ENCODE data around the gene GMPR.
A peak's percentile ranks its signal among the peaks of the same experiment; 100 is the strongest.

Gene GMPR

DNA sequence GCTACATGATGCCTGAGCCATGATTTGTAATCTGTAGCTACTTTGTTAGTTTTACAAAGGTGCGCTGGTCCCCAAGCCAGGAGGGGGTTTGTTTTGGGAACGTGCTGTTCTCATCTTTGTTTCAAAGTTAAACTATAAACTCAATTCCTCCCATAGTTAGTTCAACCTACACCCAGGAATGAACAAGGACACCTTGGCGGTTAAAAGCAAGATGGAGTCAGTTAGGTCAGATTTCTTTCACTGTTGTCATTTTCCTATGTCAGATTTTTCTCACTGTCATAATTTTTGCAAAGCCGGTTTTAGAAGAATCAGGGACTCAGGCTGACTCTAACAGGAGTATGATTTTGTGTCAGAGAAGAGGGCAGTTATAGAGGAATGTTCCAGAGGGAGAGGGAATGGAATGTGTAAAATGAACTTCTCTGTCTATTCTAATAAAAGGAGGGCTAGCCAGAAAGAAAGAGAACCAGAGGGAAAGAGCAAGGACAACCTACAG, 2.3 kb upstream of the GMPR start:
- Histone ChIP-seq H2BK12ac (ENCODE audit: low read length) (no peak overlapping the region), H3K9ac (ENCODE audit: low read length) (no peak overlapping the region), H3K4me2 (ENCODE audit: low read length) (no peak overlapping the region), H2AFZ (ENCODE audit: insufficient read depth, low read length, poor library complexity) (no peak overlapping the region), H4K12ac (ENCODE audit: low read depth, low read length) (no peak overlapping the region), H3K18ac (ENCODE audit: low read length) (no peak overlapping the region), H3K27me3 (ENCODE audit: insufficient read depth, low read length) (no peaks in the 10 kb centered on the region), H3K79me1 (ENCODE audit: low read length) (peaks cover 2% of the 10 kb centered on the region), H3K27ac (ENCODE audit: low read depth, low read length) (no peak overlapping the region), H3K14ac (ENCODE audit: low read length) (no peak overlapping the region), H3K4ac (ENCODE audit: low read depth, low read length) (no peak overlapping the region), H4K8ac (ENCODE audit: low read depth, low read length) (no peak overlapping the region), H3K4me3 (ENCODE audit: low read depth, low read length) (no peak overlapping the region), H3K79me2 (ENCODE audit: control insufficient read depth, insufficient read depth, low read length, poor library complexity) (no peaks in the 10 kb centered on the region), H3K9me3 (ENCODE audit: insufficient read depth, low read depth, low read length) (no peaks in the 10 kb centered on the region), H3K4me1 (ENCODE audit: control insufficient read depth in 1 of 2, insufficient read depth in 2 of 2, low read length in 2 of 2) (peaks cover 14 to 19% of the 10 kb centered on the region in 2 experiments), H2AK5ac (ENCODE audit: low read length) (no peak overlapping the region), H3K23ac (ENCODE audit: low read length) (no peak overlapping the region), H3K36me3 (ENCODE audit: control insufficient read depth in 1 of 2, insufficient read depth in 2 of 2, low read length in 2 of 2) (no peaks in the 10 kb centered on the region), H2BK5ac (ENCODE audit: low read depth, low read length, poor library complexity) (no peak overlapping the region), H4K91ac (ENCODE audit: low read depth, low read length) (no peak overlapping the region), H2BK120ac (ENCODE audit: insufficient read depth, low read length, poor library complexity) (no peak overlapping the region)
- no CpG with 5 or more reads among the region's 4 CpGs for WGBS (ENCODE audit: extremely low coverage, insufficient coverage, insufficient read length)
- DNase-seq = peak in 1 of 2 donors; percentile 39

DNA sequence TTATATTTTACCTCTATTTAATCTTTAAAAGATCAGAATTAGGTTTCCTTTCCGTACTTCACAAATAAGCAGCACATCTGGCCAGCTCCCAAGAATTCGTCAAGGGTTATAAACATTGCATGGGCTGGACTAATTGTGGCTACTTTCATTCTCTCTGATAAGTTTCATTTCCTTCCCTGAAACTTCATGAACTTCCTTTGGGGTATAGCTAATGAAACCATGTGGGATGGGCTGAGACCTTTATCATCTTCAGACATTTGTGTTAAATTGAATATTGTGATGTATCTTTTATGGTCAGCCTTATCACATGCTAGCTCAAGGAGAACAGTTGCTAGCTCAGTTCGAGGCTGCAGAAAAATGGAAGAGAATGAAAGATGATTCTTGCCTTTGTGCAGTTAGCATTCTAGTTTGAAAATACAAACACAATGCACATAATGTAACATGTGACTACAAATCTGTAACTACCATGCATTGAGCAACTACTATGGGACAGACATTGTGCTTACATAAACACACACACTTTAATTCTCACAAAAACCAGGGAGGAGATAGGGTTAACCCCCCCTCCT, 1.7 kb upstream of the GMPR start:
- no peak for DNase-seq
- no peak overlapping the region for H4K8ac ChIP-seq (ENCODE audit: low read depth, low read length)

DNA sequence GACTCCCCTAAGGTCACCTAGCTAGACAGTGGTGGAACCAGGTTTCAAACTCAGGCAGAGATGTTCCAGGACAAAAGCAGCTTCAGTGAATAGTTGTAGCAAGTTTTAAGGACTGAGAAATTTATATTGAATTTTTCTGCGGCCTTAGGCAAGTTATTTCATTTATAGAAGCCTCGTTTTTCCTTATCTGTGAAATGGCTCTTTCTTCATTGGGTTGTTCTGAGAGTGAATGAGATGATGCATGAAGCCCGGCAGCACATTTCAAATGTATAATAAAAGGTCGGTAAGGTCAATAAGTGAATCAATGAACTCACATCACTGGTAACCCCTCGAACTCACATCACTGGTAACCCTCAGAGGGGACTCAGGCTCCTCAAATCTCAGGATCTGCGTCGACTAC, 1.1 kb upstream of the GMPR start:
- H3K23ac ChIP-seq (ENCODE audit: low read length) = no peak overlapping the region
- no peaks in the 10 kb centered on the region for H3K9me3 ChIP-seq (ENCODE audit: insufficient read depth, low read depth, low read length)
- no peak overlapping the region for H3K18ac ChIP-seq (ENCODE audit: low read length)
- H2BK120ac ChIP-seq (ENCODE audit: insufficient read depth, low read length, poor library complexity) = peak overlapping the region; percentile 47
- DNase-seq = no peak
- H3K4ac ChIP-seq (ENCODE audit: low read depth, low read length) = peak overlapping the region; percentile 42
- H3K4me3 ChIP-seq (ENCODE audit: low read depth, low read length) = no peak overlapping the region
- no peak overlapping the region for H4K8ac ChIP-seq (ENCODE audit: low read depth, low read length)
- no peaks in the 10 kb centered on the region for H3K79me2 ChIP-seq (ENCODE audit: control insufficient read depth, insufficient read depth, low read length, poor library complexity)
- H4K91ac ChIP-seq (ENCODE audit: low read depth, low read length) = no peak overlapping the region
- H3K36me3 ChIP-seq (ENCODE audit: control insufficient read depth in 1 of 2, insufficient read depth in 2 of 2, low read length in 2 of 2) = no peaks in the 10 kb centered on the region
- H3K4me1 ChIP-seq (ENCODE audit: control insufficient read depth in 1 of 2, insufficient read depth in 2 of 2, low read length in 2 of 2) = peaks cover 14 to 19% of the 10 kb centered on the region in 2 experiments
- no peak overlapping the region for H4K12ac ChIP-seq (ENCODE audit: low read depth, low read length)
- WGBS (ENCODE audit: extremely low coverage, insufficient coverage, insufficient read length) = no CpG with 5 or more reads among the region's 7 CpGs
- no peak overlapping the region for H2BK5ac ChIP-seq (ENCODE audit: low read depth, low read length, poor library complexity)
- H3K79me1 ChIP-seq (ENCODE audit: low read length) = peaks cover 2% of the 10 kb centered on the region
- no peak overlapping the region for H3K4me2 ChIP-seq (ENCODE audit: low read length)
- H3K27ac ChIP-seq (ENCODE audit: low read depth, low read length) = no peak overlapping the region
- no peak overlapping the region for H2AFZ ChIP-seq (ENCODE audit: insufficient read depth, low read length, poor library complexity)
- H2AK5ac ChIP-seq (ENCODE audit: low read length) = peak overlapping the region; percentile 65
- no peaks in the 10 kb centered on the region for H3K27me3 ChIP-seq (ENCODE audit: insufficient read depth, low read length)
- no peak overlapping the region for H3K9ac ChIP-seq (ENCODE audit: low read length)
- peak overlapping the region; percentile 61 for H2BK12ac ChIP-seq (ENCODE audit: low read length)
- no peak overlapping the region for H3K14ac ChIP-seq (ENCODE audit: low read length)

More for the DNA sequence above, 1.7 kb upstream of the GMPR start:
- H3K4me2 ChIP-seq (ENCODE audit: low read length) = no peak overlapping the region
- H2AK5ac ChIP-seq (ENCODE audit: low read length) = no peak overlapping the region
- H4K12ac ChIP-seq (ENCODE audit: low read depth, low read length) = no peak overlapping the region
- H3K18ac ChIP-seq (ENCODE audit: low read length) = no peak overlapping the region
- no peak overlapping the region for H3K14ac ChIP-seq (ENCODE audit: low read length)
- H2BK12ac ChIP-seq (ENCODE audit: low read length) = no peak overlapping the region
- no peak overlapping the region for H2BK120ac ChIP-seq (ENCODE audit: insufficient read depth, low read length, poor library complexity)
- no peaks in the 10 kb centered on the region for H3K36me3 ChIP-seq (ENCODE audit: control insufficient read depth in 1 of 2, insufficient read depth in 2 of 2, low read length in 2 of 2)
- peaks cover 14 to 19% of the 10 kb centered on the region in 2 experiments for H3K4me1 ChIP-seq (ENCODE audit: control insufficient read depth in 1 of 2, insufficient read depth in 2 of 2, low read length in 2 of 2)
- H3K27ac ChIP-seq (ENCODE audit: low read depth, low read length) = no peak overlapping the region
- no CpG with 5 or more reads among the region's 3 CpGs for WGBS (ENCODE audit: extremely low coverage, insufficient coverage, insufficient read length)
- H3K4ac ChIP-seq (ENCODE audit: low read depth, low read length) = no peak overlapping the region
- H3K79me2 ChIP-seq (ENCODE audit: control insufficient read depth, insufficient read depth, low read length, poor library complexity) = no peaks in the 10 kb centered on the region
- H3K9me3 ChIP-seq (ENCODE audit: insufficient read depth, low read depth, low read length) = no peaks in the 10 kb centered on the region
- no peak overlapping the region for H2AFZ ChIP-seq (ENCODE audit: insufficient read depth, low read length, poor library complexity)
- peaks cover 2% of the 10 kb centered on the region for H3K79me1 ChIP-seq (ENCODE audit: low read length)
- no peak overlapping the region for H4K91ac ChIP-seq (ENCODE audit: low read depth, low read length)
- no peak overlapping the region for H3K4me3 ChIP-seq (ENCODE audit: low read depth, low read length)
- H2BK5ac ChIP-seq (ENCODE audit: low read depth, low read length, poor library complexity) = no peak overlapping the region
- H3K23ac ChIP-seq (ENCODE audit: low read length) = no peak overlapping the region
- no peak overlapping the region for H3K9ac ChIP-seq (ENCODE audit: low read length)
- no peaks in the 10 kb centered on the region for H3K27me3 ChIP-seq (ENCODE audit: insufficient read depth, low read length)

DNA sequence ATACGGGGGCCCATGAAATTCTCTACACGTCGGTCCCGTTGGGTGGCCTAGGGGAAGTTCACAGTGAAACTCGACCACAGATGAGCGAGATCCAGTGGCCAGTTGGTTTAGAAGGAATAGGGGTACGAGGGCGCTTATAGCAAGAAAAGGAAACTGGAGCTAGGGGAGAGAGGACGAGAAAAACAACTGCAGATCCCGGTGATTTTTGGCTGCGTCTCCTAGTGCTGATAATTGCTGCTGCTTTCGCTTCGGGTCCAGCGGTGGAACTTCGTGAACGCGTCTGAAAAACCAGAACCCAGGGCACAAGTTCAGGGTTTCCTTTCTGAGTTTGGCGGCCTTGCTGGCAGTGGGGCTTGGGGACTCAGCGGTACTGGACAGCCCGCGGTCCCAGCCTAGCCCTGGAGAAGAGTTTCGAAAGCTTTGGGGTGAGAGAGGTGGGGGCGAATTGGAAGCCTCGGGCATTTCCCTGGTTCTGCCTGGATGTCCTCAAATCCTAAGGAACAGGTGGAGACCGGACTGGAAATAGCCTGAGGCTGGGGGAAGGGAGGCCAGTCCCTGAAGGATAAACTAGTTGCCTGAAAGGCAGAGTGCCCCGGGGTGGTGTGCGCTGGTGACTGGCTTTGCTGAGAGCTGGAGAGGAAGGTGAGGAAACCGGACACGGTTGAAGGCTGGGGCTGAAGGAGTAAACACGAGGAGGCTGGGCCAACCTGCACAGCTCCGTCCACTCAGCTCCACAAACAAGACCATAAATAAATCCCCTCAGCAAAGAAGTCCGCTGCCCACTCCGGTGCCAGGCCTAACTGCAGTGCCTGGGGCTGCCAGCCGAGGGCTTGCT, 793 bp downstream of the GMPR start:
- Histone ChIP-seq H3K4me1 (ENCODE audit: control insufficient read depth in 1 of 2, insufficient read depth in 2 of 2, low read length in 2 of 2) (peaks cover 14 to 19% of the 10 kb centered on the region in 2 experiments), H4K12ac (ENCODE audit: low read depth, low read length) (no peak overlapping the region), H3K18ac (ENCODE audit: low read length) (no peak overlapping the region), H3K27ac (ENCODE audit: low read depth, low read length) (no peak overlapping the region), H3K4me3 (ENCODE audit: low read depth, low read length) (peak overlapping the region; percentile 69), H3K27me3 (ENCODE audit: insufficient read depth, low read length) (no peaks in the 10 kb centered on the region), H2AK5ac (ENCODE audit: low read length) (no peak overlapping the region), H4K8ac (ENCODE audit: low read depth, low read length) (peak overlapping the region; percentile 13), H2BK5ac (ENCODE audit: low read depth, low read length, poor library complexity) (peak overlapping the region; percentile 39), H2AFZ (ENCODE audit: insufficient read depth, low read length, poor library complexity) (no peak overlapping the region), H2BK120ac (ENCODE audit: insufficient read depth, low read length, poor library complexity) (peak overlapping the region; percentile 57), H2BK12ac (ENCODE audit: low read length) (no peak overlapping the region), H3K9ac (ENCODE audit: low read length) (no peak overlapping the region), H4K91ac (ENCODE audit: low read depth, low read length) (peak overlapping the region; percentile 19), H3K14ac (ENCODE audit: low read length) (no peak overlapping the region), H3K23ac (ENCODE audit: low read length) (no peak overlapping the region), H3K36me3 (ENCODE audit: control insufficient read depth in 1 of 2, insufficient read depth in 2 of 2, low read length in 2 of 2) (peaks cover 0 to 2% of the 10 kb centered on the region in 2 experiments), H3K79me1 (ENCODE audit: low read length) (peaks cover 4% of the 10 kb centered on the region), H3K9me3 (ENCODE audit: insufficient read depth, low read depth, low read length) (no peaks in the 10 kb centered on the region), H3K4ac (ENCODE audit: low read depth, low read length) (no peak overlapping the region), H3K79me2 (ENCODE audit: control insufficient read depth, insufficient read depth, low read length, poor library complexity) (no peaks in the 10 kb centered on the region), H3K4me2 (ENCODE audit: low read length) (peak overlapping the region; percentile 97)
- whole genome bisulfite sequencing (ENCODE audit: extremely low coverage, insufficient coverage, insufficient read length) = no CpG with 5 or more reads among the region's 34 CpGs
- DNase-seq = peak; percentile 80 to 82

Measured in trophoblast cell (in vitro differentiated cells and primary cell).